ENCODE results near the gene PPP1R26.

Gene PPP1R26

GRCh38 chr9:135536216-135536615 lies 56.6 kb downstream of the PPP1R26 start:
- TF ChIP-seq CTCF (IDR thresholded peaks at IDR 0.05; ENCODE audit: insufficient read depth, low read depth, low read length, missing control alignments), result no peak
- no peak for DNase-seq (ENCODE audit: low read depth)
- no peak overlapping the region for H3K4me3 ChIP-seq (ENCODE audit: low read depth, low read length)
